Measurements from ENCODE around the gene PPFIA4. TPM values are rescaled to one million over a fixed set of nuclear protein-coding genes. Genes with fewer than 3 reads are reported as not detected.

Gene PPFIA4
- total and polyA plus RNA-seq, 4 donors: 0.30 to 5.1 (median 0.95) TPM

DNA sequence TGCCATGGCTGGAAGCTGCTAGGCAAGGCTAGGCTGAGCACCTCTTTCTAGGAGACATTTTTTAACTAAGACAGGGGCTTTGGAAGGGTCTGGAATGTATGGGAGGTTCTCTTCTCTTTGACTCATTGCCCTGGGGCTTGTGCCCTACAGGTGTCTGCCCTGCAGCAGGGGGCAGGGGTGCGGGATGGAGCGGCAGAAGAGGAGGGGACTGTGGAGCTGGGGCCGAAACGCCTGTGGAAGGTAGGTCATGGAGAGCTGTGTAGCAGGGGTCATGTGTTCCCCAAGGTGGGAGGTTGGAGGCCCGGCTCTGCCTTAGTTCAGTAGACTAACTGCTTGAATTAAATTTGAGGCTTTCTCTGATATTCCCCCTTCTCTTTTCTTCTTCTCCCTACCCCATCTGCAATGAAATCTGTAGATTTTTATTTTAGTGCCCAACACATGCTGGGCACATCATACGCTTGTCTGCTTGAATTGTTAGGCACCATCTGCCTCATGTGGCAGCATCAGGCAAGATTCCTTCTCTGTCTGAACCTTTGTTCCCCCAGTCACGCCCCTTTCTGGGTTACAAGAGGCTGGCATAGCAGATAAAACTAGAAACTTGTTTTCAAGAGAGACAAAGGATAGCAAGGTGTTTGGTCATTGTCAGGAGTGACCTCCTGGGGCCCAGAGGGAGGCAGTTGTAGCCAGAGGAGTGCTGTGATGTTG lies 18.4 kb downstream of the PPFIA4 start:
- no peaks in the 10 kb centered on the region for H3K9me3 ChIP-seq (ENCODE audit: control insufficient read depth in 4 of 4, insufficient read depth in 3 of 4, low read length in 3 of 4)
- WGBS, 2 donors: 91 to 95% methylated on average over 7 of the region's 7 CpGs
- no peaks in the 10 kb centered on the region for H3K36me3 ChIP-seq (ENCODE audit: control insufficient read depth in 4 of 4, insufficient read depth in 4 of 4, low read length in 4 of 4)
- H3K27me3 ChIP-seq (ENCODE audit: control insufficient read depth in 3 of 3, insufficient read depth in 3 of 3, low read length in 2 of 3): no peaks in the 10 kb centered on the region
- ATAC-seq (ENCODE audit: insufficient read depth, low FRiP score) (no peak), DNase-seq (no peak)
- H3K4me3 ChIP-seq: no peak overlapping the region
- TF ChIP-seq, protein P1, sequence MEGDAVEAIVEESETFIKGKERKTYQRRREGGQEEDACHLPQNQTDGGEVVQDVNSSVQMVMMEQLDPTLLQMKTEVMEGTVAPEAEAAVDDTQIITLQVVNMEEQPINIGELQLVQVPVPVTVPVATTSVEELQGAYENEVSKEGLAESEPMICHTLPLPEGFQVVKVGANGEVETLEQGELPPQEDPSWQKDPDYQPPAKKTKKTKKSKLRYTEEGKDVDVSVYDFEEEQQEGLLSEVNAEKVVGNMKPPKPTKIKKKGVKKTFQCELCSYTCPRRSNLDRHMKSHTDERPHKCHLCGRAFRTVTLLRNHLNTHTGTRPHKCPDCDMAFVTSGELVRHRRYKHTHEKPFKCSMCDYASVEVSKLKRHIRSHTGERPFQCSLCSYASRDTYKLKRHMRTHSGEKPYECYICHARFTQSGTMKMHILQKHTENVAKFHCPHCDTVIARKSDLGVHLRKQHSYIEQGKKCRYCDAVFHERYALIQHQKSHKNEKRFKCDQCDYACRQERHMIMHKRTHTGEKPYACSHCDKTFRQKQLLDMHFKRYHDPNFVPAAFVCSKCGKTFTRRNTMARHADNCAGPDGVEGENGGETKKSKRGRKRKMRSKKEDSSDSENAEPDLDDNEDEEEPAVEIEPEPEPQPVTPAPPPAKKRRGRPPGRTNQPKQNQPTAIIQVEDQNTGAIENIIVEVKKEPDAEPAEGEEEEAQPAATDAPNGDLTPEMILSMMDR (IDR thresholded peaks at IDR 0.05; ENCODE audit: control extremely low read depth, extremely low read depth): no peak
- peaks cover 0 to 2% (median 0%) of the 10 kb centered on the region in 5 donors for H3K4me1 ChIP-seq (ENCODE audit: control insufficient read depth in 5 of 5, insufficient read depth in 5 of 5, low read length in 5 of 5)
- no peak overlapping the region for H3K9ac ChIP-seq (ENCODE audit: insufficient read depth in 1 of 2, low read length in 2 of 2)
- no peak overlapping the region for H3K27ac ChIP-seq (ENCODE audit: low read depth in 1 of 2, low read length in 1 of 2)

DNA sequence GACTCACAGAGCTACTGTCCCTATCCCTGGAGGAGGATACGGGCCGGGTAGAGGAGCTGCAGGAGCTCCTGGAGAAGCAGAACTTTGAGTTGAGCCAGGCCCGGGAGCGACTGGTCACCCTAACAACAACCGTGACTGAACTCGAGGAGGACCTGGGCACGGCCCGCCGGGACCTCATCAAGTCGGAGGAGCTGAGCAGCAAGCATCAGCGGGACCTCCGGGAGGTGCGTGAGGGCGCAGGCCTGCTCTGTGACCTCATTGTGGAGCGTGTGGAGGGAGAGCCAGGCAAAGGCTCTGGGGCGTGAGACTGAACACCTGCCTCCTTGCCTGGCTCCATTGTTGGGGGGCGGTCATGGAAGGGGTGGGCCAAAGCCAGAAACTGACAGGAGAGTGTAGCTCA lies 19.0 kb downstream of the PPFIA4 start:
- Histone ChIP-seq H3K4me1 (ENCODE audit: control insufficient read depth in 5 of 5, insufficient read depth in 5 of 5, low read length in 5 of 5) (peaks cover 0 to 2% (median 0%) of the 10 kb centered on the region in 5 donors), H3K9me3 (ENCODE audit: control insufficient read depth in 4 of 4, insufficient read depth in 3 of 4, low read length in 3 of 4) (no peaks in the 10 kb centered on the region), H3K4me3 (no peak overlapping the region), H3K27ac (ENCODE audit: low read depth in 1 of 2, low read length in 1 of 2) (no peak overlapping the region), H3K9ac (ENCODE audit: insufficient read depth in 1 of 2, low read length in 2 of 2) (no peak overlapping the region), H3K27me3 (ENCODE audit: control insufficient read depth in 3 of 3, insufficient read depth in 3 of 3, low read length in 2 of 3) (no peaks in the 10 kb centered on the region), H3K36me3 (ENCODE audit: control insufficient read depth in 4 of 4, insufficient read depth in 4 of 4, low read length in 4 of 4) (no peaks in the 10 kb centered on the region)
- DNase-seq: no peak
- TF ChIP-seq, protein P1 (IDR thresholded peaks at IDR 0.05; ENCODE audit: control extremely low read depth, extremely low read depth): no peak
- ATAC-seq (ENCODE audit: insufficient read depth, low FRiP score): no peak
- 93 to 95% methylated on average over 17 of the region's 17 CpGs for WGBS, 2 donors

DNA sequence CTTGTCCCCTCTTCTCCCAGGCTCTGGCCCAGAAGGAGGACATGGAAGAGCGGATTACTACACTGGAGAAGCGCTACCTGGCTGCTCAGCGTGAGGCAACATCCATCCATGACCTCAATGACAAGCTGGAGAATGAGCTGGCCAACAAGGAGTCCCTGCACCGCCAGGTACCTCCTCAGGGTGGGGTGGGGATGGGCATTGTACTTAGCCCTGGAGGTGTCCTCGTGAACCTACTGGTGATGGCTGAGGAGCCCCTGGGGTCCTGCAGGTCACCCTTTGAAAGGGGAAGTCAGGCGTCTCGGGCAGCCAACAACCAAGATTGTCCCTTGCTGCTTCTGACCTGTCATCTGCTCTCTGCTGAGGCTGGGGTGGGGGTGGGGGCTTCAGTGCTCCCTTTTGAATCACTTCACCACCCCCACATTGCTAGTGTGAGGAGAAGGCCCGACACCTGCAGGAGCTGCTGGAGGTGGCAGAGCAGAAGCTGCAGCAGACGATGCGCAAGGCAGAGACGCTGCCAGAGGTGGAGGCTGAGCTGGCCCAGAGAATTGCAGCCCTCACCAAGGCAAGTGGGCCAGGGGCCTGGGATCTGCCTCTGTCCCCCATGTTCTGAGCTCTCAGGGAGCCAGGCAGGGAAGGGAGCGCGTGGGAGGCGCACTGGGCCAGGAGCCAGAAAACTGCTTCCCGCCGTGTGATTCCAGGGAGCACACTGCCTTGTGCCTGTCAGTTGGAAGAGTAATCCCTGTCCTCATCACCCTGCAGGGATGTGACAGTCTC lies 19.7 kb downstream of the PPFIA4 start:
- ATAC-seq (ENCODE audit: insufficient read depth, low FRiP score): no peak

More for the DNA sequence above, 19.7 kb downstream of the PPFIA4 start:
- TF ChIP-seq, protein P1 (IDR thresholded peaks at IDR 0.05; ENCODE audit: control extremely low read depth, extremely low read depth): no peak
- peaks cover 0 to 2% (median 0%) of the 10 kb centered on the region in 5 donors for H3K4me1 ChIP-seq (ENCODE audit: control insufficient read depth in 5 of 5, insufficient read depth in 5 of 5, low read length in 5 of 5)
- no peak overlapping the region for H3K27ac ChIP-seq (ENCODE audit: low read depth in 1 of 2, low read length in 1 of 2)
- H3K9me3 ChIP-seq (ENCODE audit: control insufficient read depth in 4 of 4, insufficient read depth in 3 of 4, low read length in 3 of 4): no peaks in the 10 kb centered on the region
- no peak overlapping the region for H3K4me3 ChIP-seq
- no peaks in the 10 kb centered on the region for H3K36me3 ChIP-seq (ENCODE audit: control insufficient read depth in 4 of 4, insufficient read depth in 4 of 4, low read length in 4 of 4)
- DNase-seq: peak; percentile 22 to 54 (median 35)
- WGBS, 2 donors: 87 to 91% methylated on average over 16 of the region's 16 CpGs
- no peak overlapping the region for H3K9ac ChIP-seq (ENCODE audit: insufficient read depth in 1 of 2, low read length in 2 of 2)
- no peaks in the 10 kb centered on the region for H3K27me3 ChIP-seq (ENCODE audit: control insufficient read depth in 3 of 3, insufficient read depth in 3 of 3, low read length in 2 of 3)
